ENCODE data around the gene C1RL.

Gene C1RL

DNA sequence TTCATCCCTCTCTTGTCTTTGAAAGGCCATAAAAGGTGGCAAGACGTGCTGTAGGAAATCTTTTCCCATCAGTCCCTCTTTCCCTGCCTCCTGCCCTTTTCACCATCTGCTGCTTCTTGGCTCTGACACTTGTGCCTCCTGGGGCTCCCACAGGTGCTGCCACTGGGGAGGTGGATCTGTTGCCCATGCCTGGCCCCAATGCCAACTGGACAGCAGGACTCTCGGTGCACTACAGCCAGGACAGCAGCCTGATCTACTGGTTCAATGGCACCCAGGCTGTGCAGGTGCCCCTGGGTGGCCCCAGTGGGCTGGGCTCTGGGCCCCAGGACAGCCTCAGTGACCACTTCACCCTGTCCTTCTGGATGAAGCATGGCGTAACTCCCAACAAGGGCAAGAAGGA, 27.7 kb upstream of the C1RL start:
- DNase-seq: no peak

DNA sequence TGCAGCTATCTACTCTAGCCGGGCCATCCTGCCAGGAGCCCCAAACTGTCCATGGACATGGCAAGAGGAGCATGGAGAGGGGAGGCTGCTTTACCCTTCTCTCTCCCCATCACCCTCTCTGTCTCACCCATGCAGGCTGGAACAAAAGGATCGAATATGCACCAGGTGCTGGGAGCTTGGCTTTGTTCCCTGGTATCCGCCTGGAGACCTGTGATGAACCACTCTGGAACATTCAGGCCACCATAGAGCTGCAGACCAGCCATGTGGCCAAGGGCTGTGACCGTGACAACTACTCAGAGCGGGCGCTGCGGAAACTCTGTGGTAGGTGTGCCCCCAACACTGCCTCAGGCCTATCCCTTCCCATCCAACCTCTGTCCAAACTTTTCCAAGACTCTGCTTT, 27.1 kb upstream of the C1RL start:
- no peak for DNase-seq

DNA sequence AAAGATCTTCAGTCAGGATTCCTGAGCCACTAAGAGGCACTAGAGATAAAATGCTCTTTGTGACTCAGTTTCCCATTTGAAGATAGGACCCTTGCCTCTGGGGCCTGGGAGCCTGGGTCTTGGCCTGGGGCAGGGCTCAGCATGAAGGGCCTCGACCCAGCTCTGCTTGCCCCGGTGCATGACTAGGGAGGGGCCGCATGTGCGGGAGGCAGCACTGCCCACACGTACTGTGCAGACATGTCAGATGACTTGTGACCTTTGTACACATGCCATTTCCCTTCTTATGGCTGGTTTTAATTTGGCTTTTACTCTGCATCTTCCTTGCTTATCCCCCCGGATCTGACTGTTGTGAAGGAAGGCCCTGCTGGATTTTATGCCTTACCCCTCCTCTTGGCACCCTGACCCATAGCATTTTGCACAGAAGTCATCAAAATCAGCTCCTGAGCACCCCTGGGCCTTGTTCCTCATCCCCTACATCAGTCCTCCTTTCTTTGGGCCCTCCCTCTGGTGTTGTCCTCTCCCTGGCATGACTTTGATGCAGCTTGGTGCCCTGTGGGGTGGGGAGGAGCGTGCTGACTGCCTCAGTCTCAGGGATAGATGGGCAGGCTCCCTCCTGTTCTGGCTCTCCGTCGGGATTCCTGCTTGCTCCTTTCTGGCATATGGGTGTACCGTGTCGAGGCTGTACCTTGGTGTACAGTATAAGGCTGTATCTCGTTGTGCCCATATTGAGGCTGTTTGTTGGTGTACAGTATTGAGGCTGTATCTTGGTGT, 25.6 kb upstream of the C1RL start:
- DNase-seq: no peak

DNA sequence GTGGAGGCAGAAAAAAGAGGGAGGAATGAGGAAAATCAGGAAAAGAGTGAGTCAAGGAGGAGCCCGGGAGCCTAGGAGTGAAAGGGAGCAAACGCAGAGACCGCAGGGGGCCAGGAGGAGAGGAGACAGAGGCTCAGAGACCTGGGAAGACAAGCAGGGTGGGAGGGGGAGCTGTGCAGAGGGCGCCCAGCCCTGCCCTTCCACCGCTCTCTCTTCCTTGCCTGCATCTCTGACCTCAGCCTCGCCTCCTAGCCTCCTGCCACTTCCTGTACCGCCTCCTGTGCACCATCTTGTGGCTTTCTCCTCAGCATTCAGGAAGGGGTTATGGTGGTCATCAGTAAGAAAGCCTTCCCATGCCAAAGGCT, 22.5 kb upstream of the C1RL start:
- DNase-seq: no peak

DNA sequence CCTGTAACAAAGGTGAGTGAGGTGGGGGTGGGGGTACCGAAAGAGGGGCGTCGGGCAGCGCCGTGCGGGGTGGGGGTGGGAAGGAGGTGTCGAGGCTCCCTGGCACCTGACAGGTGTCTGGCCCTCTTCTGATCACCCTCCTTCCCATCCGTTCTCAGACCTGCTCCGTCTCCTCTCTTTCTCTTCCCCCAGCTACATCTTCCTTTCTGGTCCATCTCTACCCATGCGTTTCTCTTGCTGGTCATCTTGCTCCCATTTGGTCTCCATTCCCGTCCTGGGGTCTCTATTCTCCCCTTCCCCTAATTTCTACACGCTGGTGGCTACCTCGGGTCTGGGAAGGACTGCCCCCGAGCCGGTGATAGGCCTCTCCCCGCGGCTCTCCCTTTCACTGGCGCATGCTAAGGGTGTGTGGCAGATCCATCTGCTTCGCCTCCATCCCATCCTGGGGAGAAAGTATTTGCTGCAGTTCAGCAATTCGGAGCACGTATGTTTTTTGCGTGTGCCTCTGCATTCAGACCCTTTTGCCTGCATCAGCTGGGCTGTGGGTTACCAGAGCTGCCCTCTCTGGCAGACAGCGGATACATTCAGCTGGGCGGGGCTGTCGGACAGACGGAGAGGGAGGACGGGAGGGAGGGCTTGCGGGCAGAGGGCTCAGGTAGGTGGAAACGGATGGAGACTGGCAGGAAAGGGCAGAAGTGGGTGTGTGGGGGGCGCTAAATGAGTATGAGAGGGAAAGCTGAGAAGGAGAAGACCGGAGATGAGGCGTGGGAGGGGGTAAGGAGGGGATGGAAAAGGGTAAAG, 21.9 kb upstream of the C1RL start:
- DNase-seq: no peak

DNA sequence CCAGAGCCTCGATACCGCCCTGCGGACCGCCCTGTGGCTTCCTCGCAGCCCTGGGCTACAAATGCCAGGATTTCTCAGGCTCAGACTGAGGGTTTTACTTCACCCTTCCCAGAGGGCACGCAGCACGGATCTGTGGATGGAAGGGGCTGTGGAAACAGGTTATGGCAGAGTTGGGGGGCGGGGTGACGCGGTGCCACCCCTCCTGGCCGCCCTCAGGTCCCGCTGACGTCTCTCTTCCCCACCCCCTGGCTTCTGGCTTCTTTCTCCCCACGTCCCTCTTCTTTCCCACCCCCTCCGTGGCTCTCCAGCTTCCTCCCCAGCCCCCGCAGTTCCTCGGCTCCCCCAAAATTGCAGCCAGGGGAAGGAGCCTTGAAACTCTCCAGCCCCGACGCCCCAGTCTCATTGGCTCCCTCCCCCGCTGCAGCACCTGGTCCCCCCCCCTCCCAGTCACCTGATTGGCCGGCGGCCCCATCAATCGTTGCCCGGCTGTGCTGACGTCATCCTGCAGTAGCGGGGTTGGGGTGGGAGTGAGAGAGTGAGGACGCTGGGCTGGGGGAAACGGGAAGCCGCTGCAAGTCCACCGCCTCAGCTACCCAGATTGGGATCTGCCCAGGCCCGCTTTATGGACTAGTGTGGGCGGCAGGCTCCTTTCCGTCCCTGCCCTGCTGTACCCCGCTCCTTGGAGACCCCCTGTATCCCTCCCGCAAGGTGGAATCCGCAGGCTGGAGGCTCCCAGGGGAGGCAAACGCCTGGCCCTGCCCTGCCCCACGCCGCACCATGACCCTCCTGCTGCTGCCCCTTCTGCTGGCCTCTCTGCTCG, 21.1 kb upstream of the C1RL start, which contains the start of gene CLSTN3:
Gene CLSTN3 (plus strand): TSS at position 500 of the 820 bp plus-strand sequence. CDS start 278 bp downstream, at position 778.
- peak; percentile 56 for DNase-seq

DNA sequence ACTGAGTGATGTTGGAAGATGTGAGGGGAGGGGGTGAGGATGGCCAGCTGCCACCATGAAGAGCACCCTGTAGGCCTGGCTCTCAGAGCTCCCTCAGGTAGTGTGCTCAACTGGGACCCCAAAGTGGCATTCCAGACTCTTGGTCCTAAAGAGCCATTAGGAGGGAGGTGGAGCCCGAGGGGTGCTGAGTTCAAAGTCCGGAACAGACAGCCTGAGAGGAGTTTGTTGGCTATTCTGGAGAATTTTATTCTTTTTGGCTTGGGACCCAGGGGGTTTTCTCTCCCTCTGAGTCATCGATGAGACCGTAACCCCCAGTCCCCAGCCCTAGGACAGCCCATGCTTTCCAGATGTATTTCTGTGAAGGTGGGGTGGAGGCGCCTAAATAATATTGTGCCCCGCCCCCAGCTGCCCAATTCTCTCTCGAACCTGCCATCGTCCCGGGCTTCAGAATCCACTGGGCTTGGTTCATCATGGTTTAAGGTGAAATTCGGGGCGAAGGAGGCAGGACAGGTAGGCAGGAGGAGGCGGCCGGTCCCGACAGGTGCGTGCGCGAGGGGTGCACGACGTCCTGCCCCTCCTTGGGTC, 20.4 kb upstream of the C1RL start:
- DNase-seq: no peak

DNA sequence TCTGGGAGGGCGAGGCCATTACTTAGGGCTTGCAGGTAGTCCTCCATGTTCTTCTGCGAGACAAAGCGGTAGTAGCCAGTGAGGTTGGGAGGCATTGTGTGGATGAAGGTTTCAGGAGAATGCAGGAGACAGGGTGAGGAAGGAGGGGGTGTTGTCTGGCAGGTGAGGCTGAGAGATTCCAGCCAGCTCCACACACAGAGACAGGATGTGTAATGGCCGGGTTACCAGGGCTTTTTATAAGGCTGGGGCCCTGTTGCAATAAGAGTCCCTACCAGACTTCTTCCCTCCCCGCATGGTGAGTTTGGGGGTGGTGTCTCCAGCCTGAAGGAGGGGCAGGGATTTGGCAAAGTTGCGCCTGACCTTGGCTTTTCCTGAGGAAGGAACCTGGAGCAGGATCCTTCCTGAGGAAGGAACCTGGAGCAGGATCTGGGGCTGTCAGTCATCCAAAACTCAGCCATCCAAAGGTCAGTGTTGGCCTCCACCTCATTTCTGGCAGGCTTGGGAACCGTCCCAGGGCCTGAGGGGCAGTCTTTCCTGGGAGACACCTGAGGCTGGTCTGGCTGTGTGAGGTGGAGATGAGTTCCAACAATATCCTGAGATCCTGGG, 19.8 kb upstream of the C1RL start, which contains the start of gene RBP5:
Gene RBP5 (minus strand): TSS at position 209 of the 606 bp plus-strand sequence. CDS start 114 bp downstream, at position 95.
- DNase-seq: no peak

DNA sequence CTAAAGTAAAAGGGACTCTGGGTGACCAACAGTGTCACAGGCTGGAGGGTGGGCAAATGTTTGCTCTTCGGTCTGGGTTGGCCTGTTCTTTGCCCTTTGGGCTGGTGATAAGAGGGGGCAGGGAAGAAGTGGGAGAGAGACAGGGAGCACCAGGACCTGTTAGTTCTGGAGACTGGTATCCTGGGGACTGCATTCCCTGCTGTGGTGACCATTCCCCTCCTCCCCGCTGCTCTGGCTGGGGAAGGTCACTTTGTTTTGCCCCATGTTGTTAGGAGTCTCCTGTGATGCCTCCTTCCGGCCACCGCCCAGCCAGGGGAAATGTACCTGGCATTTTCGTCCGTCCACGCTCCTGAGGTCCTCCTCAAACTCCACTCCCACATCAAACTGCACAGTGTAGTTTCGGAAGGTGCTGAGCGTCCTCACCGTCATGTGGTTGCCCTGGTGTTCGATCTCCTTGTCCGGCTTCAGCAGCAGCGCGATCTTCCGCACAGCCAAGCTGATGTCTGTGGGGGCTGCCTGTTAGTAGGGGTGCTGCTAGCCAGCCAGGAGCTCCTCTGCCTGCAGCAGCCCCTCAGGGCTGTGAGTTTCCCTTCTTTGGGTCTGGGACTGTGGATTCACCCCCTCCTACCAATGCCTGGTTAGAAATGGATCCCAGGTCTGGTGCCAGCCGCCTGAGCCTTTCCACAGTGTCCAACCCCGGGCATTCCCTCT, 19.1 kb upstream of the C1RL start:
- DNase-seq: no peak

DNA sequence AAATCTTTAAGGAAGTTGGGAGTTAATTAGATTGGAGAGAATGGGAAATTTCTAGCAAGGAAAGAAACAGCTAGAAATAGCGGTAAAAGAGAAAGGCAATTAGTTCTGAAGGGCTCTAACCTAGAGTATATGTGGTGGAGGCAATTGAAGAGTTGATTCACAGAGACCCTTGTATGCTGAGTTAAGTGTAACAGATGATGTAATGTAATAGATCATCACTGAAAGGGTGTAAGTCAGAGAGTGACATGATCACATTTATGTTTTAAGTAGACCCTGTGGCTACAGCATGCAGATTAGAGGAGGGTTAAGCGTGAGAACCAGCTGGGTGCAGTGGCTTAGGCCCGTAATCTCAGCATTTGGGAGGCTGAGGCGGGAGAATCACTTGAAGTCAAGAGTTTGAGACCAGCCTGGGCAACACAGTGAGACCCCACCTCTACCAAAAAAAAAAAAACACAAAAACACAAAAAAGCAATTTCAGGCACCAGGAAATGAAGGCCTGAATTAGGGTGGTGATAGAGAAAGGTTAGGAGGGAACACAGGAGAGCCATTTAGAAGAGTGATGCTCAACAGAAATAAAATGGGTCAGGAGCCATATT, 16.7 kb upstream of the C1RL start:
- no peak for DNase-seq

DNA sequence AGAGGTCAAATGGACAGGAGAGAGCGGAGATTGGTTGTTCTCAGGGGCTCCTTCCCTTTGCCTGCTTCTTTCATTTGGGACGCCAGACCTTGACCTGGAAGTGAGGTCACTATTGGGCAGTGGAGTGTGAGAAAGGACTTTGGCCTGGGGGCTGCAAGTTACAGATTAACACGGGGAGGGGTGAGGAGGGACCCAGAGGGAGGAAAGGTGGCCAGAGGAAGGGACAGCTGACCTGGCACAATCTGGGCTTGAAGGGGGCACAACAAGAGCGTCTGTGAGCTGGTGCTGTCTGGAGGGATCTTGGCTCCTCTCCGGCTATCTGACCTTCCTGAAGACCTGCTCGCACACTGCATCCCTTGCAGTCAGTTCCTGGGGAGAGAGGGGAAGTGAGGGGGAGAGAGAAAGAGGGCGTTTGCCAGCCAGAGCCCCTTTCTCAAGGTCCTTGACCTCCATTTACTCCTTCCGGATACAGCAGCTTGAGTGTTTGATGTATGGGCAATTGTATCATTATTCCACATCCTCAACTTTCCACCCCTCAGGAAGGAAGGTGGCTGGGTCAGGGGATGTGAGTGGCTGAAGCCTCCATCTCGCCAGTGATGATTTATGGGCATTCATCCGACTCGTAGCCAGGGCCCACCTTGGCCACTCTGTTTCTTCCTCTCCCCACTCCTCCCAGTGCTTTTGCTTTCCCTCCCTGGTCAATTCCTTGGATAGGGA, 14.9 kb upstream of the C1RL start:
- DNase-seq: no peak

DNA sequence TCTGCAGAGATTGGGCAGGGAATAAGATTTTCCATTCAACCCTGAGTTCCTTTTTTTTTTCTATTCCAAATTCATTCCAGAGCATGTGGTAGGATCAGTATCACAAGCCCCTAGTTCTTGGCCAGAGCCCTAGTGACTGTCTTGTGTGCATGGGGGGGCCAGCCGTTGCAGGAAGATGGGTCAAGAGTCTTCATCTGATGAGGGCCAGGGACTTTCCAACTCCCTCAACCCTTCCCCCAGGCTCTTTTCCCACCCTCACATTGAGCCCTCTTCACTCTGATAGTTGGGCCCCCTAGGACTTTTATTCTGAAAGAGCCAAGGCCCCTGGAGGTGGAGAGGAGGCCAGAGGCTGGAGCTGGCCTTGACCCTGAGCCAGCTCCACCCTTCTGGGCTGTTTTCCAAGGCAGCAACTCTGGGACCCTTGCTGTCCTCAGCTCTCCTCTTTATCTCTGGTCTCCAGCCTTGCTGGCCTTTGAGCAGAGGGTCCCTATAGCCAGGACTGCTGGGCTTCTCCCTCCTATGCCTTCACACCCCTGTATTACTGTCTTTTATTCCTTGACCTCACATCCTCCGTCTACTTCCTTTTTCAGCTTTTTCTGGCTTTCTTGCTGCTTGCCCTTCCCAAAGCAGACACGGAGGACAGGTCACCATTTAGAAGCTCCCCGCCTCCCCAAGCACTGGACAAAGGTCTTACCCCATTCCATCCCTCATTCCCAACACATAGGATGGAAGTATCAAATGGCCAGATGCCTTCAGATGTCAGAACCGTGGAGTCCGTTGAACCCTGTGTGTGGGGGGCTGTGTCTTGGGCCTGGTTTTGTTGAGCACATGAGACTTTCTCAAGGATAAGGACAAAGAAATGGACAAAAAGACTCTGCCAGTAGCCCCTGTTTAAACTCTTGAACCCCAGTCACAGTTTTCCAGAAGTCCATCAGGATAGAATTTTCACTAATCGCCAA, 14.1 kb upstream of the C1RL start:
- no peak for DNase-seq

DNA sequence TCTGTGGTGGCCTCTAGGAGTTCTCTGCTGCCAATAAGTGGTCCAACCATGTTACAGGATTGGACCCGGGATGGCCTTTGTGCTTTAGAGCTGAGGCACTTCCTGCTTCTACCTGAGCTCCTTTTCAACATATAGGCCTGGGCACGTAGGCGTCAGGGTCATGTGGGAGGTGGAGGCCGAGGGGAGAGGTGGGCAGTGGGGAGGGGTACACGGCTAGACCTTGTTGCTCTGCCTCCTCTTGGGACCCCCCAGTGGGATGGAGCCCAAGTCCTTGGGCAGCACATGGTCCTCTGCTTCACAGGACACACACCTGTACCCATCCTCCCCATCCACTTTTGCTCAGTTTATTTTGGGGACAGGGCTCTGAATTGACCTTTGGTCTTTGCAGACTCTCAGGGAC, 12.3 kb upstream of the C1RL start:
- no peak for DNase-seq

DNA sequence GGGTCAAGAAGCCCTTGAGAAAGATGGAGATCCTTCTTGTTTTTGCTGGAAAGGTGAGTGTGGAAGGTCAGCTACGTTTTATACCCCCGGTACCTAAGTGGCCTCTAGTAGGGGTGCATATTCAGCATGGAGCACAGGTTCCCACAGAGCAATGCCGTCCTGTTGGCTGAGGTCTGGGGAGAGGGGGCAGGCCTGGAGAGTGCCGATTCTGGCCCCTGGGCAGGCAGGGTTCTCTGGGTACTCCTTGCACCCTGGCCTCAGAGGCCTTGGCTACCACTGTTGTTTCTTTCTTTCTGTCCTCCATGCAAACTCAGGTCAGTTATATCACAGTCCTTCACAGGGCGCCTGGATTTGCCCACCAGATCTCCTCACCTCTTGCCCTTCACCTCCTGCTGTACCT, 11.2 kb upstream of the C1RL start:
- DNase-seq: no peak

DNA sequence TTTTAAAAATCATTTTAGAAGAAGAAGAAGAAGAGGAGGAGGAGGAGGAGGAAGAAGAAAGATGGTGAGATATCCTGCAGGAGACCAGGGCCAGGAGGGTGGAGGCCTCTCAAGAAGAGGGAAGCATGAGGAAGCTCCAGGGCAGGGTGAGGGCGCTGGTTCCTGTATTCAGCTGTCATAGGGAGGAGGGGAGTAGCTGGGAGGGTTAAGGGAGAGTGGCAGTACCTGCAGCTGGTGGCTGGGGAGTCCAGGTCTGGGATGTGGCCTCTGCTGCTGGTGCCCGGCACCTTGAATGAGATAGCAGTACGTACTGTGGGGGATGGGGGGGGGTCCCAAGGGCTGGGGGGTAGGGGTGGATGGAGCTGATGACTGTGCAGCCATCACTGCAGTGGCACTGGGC, 9.9 kb upstream of the C1RL start:
- DNase-seq: no peak

DNA sequence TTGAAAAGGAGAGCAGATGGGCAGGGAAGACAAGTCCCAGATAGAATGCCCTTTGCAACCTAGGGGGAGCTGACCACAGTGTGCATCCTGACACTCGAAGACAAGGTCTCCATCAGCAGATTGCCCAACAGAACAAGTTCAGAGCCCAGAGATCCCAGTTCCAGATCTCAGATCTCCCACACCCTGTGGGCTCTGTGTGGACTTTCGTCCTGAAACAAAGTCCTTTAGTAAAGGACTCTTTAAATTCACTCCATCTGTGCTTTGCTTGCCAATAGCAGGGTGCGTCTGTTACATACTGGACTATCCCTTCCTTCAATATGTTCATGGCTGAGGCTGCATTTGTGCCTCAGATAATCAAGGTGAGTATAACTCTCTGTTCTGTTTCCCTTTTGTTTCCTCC, 8.7 kb upstream of the C1RL start:
- DNase-seq: no peak

DNA sequence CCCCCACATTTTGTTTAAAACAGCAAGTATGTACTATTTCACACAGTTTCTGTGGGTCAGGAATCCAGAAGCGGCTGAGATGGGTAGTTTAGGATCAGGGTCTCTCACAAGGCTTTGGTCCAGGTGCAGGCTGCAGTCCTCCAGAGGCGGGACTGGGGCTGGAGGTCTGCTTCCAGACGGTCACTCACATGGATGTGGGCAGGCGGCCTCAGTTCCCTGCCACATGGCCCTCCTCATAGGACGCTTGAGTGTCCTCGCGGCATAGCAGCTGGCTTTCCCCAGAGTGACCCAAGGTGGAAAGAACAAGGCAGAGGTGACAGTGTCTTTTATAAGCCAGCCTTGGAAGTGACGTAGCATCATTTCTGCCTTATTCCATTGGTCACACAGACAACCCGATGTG, 7.9 kb upstream of the C1RL start:
- DNase-seq: no peak

DNA sequence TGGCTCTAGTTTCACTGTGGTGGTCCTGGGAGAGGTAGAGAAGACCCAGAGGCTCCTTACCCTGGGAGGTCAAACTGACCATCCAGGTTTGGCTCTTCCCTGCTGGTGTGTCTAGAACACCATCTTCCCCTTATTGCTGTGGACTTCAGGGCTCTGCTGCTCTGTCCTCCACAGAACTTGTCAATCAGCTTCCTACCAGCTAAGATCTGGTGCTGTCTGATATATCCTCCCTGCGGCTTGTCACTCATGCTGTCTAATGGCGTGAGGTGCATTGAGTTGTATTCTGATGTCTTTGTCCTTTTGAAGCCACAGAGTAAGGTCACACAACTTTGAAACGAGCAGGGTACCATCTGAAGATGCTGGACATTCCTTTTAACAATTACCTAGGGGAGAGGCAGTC, 7.2 kb upstream of the C1RL start:
- DNase-seq: no peak

DNA sequence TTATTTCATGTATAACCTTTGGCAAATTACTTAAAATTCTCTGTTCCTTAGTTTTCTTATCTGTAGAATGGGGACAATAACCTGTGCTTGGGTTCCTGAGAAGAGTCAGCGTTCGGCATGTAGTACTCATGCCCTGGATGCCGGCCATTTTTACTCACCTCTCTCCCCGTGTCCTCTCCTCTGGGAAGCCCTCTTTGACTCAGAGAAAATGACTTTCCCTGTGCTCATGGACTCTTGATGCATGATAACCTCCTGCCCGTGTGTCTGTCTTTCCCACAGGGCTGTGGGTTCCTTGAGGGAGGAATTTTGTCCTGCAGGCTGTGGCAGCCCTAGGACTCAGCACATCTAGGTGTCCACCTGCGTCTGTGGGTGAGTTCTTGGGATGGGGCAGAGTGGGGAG, 5.8 kb upstream of the C1RL start:
- DNase-seq: no peak

DNA sequence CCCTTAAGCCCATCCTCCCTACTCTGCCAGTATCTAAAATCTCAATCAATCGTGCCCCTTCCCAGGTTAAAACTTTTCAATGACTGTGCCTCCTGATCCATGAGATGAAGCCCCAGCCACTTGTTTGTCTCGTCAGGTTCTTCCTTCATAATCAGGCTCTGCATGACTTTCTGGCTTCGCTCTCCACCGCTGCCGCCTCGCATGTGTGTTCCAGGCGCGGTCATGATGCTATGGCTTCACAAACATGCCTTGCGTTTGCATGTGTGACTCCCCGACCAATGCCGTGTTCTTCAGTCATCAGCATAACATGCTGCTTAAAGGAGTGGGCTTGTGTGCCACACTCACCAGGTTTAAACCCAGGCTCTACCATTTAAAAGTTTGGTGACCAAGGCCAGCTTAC, 5.0 kb upstream of the C1RL start:
- no peak for DNase-seq
